Esophagus squamous epithelium (tissue), 5 donors: Measurements from ENCODE around the gene PHTF2. TPM values are rescaled to one million over a fixed set of nuclear protein-coding genes. Genes with fewer than 3 reads are reported as not detected.
A peak's percentile ranks its signal among the peaks of the same experiment; 100 is the strongest.

Experiments
- DNase-seq: peaks from one replicate; lab custom pipeline; 2025; lab: John Stamatoyannopoulos, UW
- H3K27ac ChIP-seq, 4 donors: fragments of 200-600 bp; sonication (generic); one replicate each; pipeline ENCODE4 v1.5.1; 2016 to 2019; ENCODE audit warnings: mild to moderate bottlenecking in 1 of 4
- H3K27me3 ChIP-seq, 4 donors: fragments of 200-600 bp; sonication (generic); 1 replicate in 3 of 4; 2 replicates in 1 of 4; pipeline versions ENCODE4 v1.5.1 to v1.6.0; 2017 to 2021; ENCODE audit warnings: antibody characterized with exemption in 1 of 4
- H3K36me3 ChIP-seq, 3 donors: fragments of 200-600 bp; sonication (generic); one replicate each; pipeline ENCODE4 v1.5.1; 2016 to 2019
- H3K4me1 ChIP-seq, 3 donors: fragments of 200-600 bp; sonication (generic); one replicate each; pipeline ENCODE4 v1.5.1; 2017 to 2019
- H3K4me3 ChIP-seq, 4 donors: fragments of 200-600 bp; sonication (generic); 1 replicate in 3 of 4; 2 replicates in 1 of 4; pipeline ENCODE4 v1.5.1; 2016 to 2019; ENCODE audit warnings: mild to moderate bottlenecking in 2 of 4, moderate library complexity in 1 of 4
- H3K9me3 ChIP-seq, 3 donors: fragments of 200-600 bp; sonication (generic); one replicate each; pipeline ENCODE4 v1.5.1; 2016 to 2019
- POLR2A ChIP-seq, 4 donors: fragments of 450-650 bp; IDR thresholded peaks; one replicate each; pipeline ENCODE4 v1.6.1; 2017; ENCODE audit warnings: antibody characterized with exemption in 4 of 4, mild to moderate bottlenecking in 4 of 4, moderate library complexity in 3 of 4
- WGBS, 2 donors: methylation state at CpG; one replicate each; pipeline ENCODE4 v1.1.5; 2018; 5-methylcytosine and 5-hydroxymethylcytosine counted together
- intact Hi-C: fragments of 100-400 bp; cut with DNase I; formaldehyde crosslinking; loops from one replicate; pipeline ENCODE4 v1.15.0; 2022
- total RNA-seq, 4 donors: library from RNA; depleted of rRNA; stranded (reverse); fragments of >200 nt; gene quantifications; one replicate each; pipeline ENCODE4 v1.1.0, GENCODE V29; 2016
- TF ChIP-seq, protein P1 (sequence below), 6 experiments: fragments of 450-650 bp in 4 of 6; fragments of 200-600 bp in 2 of 6; sonication (generic) in 2 of 6; IDR thresholded peaks; one replicate each; pipeline ENCODE4 v1.5.1; 2016 to 2019; ENCODE audit warnings: antibody characterized with exemption in 6 of 6, mild to moderate bottlenecking in 4 of 6, moderate library complexity in 4 of 6
- donor health status: DM: yes; HTN: yes; CAD: no.

Gene PHTF2
- total RNA-seq, 4 donors from 2014 or later = 6.5 to 15.4 (median 13.5) TPM

DNA sequence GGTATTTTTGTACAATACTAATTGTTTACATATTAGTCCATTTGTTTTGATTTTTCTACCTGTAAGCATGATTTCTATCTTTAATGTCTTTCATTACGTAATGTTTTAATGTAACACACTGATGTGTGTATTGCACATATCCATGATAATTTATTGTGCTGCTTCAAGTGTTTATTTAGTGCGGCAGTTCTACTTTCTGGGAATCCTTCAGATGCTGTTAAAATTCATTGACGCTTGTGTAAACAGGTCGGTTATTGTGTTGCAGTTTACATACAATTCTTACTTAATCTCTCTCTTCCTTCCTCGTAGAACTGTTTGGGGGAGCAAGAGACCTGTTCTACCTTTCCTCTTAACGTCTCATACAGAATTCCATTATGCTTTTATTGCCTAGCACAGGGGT, 7.2 kb upstream of the PHTF2 start:
- Histone ChIP-seq H3K4me1 (peaks cover 0 to 15% (median 2%) of the 10 kb centered on the region in 3 donors), H3K27me3 (no peaks in the 10 kb centered on the region), H3K27ac (no peak overlapping the region), H3K9me3 (no peaks in the 10 kb centered on the region), H3K36me3 (peaks cover 0 to 19% (median 0%) of the 10 kb centered on the region in 3 donors), H3K4me3 (no peak overlapping the region)
- intact Hi-C loops = no loop called here
- 50 to 63% methylated on average over 6 of the region's 6 CpGs for WGBS, 2 donors
- no peak for TF ChIP-seq POLR2A (IDR thresholded peaks at IDR 0.05)
- TF ChIP-seq, protein P1, sequence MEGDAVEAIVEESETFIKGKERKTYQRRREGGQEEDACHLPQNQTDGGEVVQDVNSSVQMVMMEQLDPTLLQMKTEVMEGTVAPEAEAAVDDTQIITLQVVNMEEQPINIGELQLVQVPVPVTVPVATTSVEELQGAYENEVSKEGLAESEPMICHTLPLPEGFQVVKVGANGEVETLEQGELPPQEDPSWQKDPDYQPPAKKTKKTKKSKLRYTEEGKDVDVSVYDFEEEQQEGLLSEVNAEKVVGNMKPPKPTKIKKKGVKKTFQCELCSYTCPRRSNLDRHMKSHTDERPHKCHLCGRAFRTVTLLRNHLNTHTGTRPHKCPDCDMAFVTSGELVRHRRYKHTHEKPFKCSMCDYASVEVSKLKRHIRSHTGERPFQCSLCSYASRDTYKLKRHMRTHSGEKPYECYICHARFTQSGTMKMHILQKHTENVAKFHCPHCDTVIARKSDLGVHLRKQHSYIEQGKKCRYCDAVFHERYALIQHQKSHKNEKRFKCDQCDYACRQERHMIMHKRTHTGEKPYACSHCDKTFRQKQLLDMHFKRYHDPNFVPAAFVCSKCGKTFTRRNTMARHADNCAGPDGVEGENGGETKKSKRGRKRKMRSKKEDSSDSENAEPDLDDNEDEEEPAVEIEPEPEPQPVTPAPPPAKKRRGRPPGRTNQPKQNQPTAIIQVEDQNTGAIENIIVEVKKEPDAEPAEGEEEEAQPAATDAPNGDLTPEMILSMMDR (IDR thresholded peaks at IDR 0.05) = no peak
- DNase-seq = no peak

DNA sequence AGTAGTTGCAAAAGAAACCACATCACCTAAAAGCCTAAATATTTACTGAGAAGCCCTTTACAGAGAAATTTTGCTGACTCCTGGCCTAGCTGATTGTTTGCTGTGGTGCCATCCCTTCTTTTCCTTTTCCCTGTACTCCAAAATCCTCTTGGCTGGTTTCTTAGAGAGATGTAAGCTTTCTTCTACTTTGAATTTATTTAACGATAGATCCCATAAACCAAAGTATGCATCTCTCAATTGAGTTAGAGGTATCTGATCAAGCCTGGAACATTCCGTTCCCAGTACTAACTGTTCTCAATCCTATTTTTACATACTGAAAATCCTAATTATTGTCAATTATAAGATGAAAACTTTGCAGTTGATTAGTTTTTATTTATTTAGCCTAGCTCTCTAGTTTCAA, 6.6 kb upstream of the PHTF2 start:
- Histone ChIP-seq H3K4me1 (peaks cover 0 to 21% (median 8%) of the 10 kb centered on the region in 3 donors), H3K27ac (peak overlapping the region in 1 of 4 donors; percentile 7), H3K36me3 (peaks cover 0 to 19% (median 0%) of the 10 kb centered on the region in 3 donors), H3K27me3 (no peaks in the 10 kb centered on the region), H3K4me3 (no peak overlapping the region), H3K9me3 (no peaks in the 10 kb centered on the region)
- 89% methylated on average over 2 of the region's 2 CpGs for WGBS, 2 donors
- TF ChIP-seq POLR2A (IDR thresholded peaks at IDR 0.05) = no peak
- TF ChIP-seq, protein P1 (IDR thresholded peaks at IDR 0.05) = no peak
- no peak for DNase-seq
- intact Hi-C loops = no loop called here

DNA sequence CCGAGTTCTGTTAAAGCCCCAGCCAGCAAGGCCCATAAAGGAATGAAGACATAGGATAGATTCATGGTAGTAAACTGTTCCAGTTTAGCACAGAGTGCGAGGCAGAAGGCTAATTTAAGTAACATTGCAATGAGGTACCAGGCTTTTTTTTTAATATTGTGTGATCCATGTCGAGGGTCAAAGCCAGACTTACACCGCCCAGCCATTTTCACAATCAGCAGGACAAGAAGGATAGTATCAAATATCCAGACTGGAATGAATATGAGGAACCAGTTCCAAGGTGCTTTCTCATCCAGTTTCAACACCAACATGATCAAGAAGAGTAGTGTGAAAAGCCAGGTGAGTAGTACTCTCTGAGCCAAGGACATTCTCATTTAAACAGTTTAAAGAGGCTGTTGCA, 4.6 kb upstream of the PHTF2 start:
- no peak for TF ChIP-seq POLR2A (IDR thresholded peaks at IDR 0.05)
- TF ChIP-seq, protein P1 (IDR thresholded peaks at IDR 0.05) = no peak
- DNase-seq = no peak
- Histone ChIP-seq H3K27ac (no peak overlapping the region), H3K36me3 (peaks cover 0 to 19% (median 0%) of the 10 kb centered on the region in 3 donors), H3K4me3 (no peak overlapping the region), H3K9me3 (no peaks in the 10 kb centered on the region), H3K4me1 (peaks cover 2 to 30% (median 11%) of the 10 kb centered on the region in 3 donors), H3K27me3 (no peaks in the 10 kb centered on the region)
- intact Hi-C loops = no loop called here
- 89 to 95% methylated on average over 4 of the region's 4 CpGs for WGBS, 2 donors

DNA sequence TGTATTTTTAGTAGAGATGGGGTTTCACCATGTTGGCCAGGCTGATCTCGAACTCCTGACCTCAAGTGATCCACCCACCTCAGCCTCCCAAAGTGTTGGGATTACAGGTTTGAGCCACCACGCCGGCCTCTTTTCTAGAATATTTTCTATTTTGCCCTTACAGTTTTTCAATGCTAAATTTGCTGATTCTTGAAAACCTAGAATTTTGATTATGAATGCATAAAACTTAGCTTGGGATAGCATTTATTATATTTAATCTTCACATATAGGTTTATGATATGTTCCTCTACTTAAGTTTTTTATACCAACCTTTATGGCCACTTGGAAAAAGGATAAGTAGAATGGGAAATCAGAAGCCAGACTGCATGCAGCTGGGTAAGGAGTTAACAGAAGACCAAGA, 2.5 kb upstream of the PHTF2 start:
- intact Hi-C loops = no loop called here

DNA sequence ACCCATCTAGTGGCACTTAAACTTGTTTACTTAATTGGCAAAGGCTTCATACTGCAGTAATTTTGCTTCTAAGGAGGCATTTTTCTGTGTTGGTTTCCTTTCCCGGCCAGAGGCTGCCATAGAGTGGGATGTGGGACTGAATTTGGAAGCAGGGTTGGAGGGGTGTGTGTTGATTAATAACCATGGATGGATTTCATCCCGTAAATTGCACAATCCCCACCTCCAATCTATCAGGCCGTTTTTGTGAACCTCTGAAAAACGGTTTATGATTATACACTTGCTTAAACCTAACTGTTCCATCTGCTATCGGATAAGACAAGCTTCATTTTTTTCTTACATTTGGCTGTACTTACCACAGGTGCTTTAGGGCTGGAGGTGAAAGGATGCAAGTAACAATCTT, 1.6 kb upstream of the PHTF2 start:
- no peaks in the 10 kb centered on the region for H3K9me3 ChIP-seq
- peak overlapping the region; percentile 66 to 96 (median 87) for H3K4me3 ChIP-seq
- no peak for DNase-seq
- peaks cover 0 to 19% (median 0%) of the 10 kb centered on the region in 3 donors for H3K36me3 ChIP-seq
- no peaks in the 10 kb centered on the region for H3K27me3 ChIP-seq
- H3K27ac ChIP-seq = peak overlapping the region in 2 of 4 donors; percentile 95 to 96
- TF ChIP-seq, protein P1 (IDR thresholded peaks at IDR 0.05) = no peak
- TF ChIP-seq POLR2A (IDR thresholded peaks at IDR 0.05) = no peak
- intact Hi-C loops = no loop called here
- 19 to 24% methylated on average over 5 of the region's 5 CpGs for WGBS, 2 donors
- H3K4me1 ChIP-seq = peaks cover 2 to 54% (median 17%) of the 10 kb centered on the region in 3 donors

More for the DNA sequence above, 2.5 kb upstream of the PHTF2 start:
- Histone ChIP-seq H3K27ac (no peak overlapping the region), H3K4me1 (peaks cover 2 to 48% (median 17%) of the 10 kb centered on the region in 3 donors), H3K4me3 (no peak overlapping the region), H3K9me3 (no peaks in the 10 kb centered on the region), H3K36me3 (peaks cover 0 to 19% (median 0%) of the 10 kb centered on the region in 3 donors), H3K27me3 (no peaks in the 10 kb centered on the region)
- TF ChIP-seq, protein P1 (IDR thresholded peaks at IDR 0.05) = no peak
- no peak for TF ChIP-seq POLR2A (IDR thresholded peaks at IDR 0.05)
- no peak for DNase-seq
- WGBS, 2 donors = 83 to 98% methylated on average over 3 of the region's 3 CpGs
